Activated CD8-positive, alpha-beta T cell treated with anti-CD3 and anti-CD28 coated beads for 36 hours (primary cell): ENCODE results near the gene GOLT1A. TPM values are rescaled to one million over a fixed set of nuclear protein-coding genes. Genes with fewer than 3 reads are reported as not detected.

ENCODE experiments used
- ATAC-seq: fragments of 200-7000 bp; cut with Tn5 transposase; one replicate; pipeline ENCODE4 v1.10.0; 2021; ENCODE audit warnings: mild to moderate bottlenecking, moderate library complexity
- CTCF ChIA-PET: fragments of 350-600 bp; sonication (Branson Sonifier 250); formaldehyde crosslinking; loops from one replicate; lab custom pipeline; 2021; ENCODE audit warnings: antibody characterized with exemption; lab: Charles Lee
- POLR2A ChIA-PET: fragments of 350-600 bp; sonication (Branson Sonifier 250); formaldehyde crosslinking; loops from one replicate; lab custom pipeline; 2021; ENCODE audit warnings: antibody characterized with exemption; lab: Charles Lee
- DNase-seq: peaks from one replicate; pipeline ENCODE4 v3.0.0-alpha.2; 2020
- H3K27ac Mint-ChIP-seq: one replicate; pipeline ENCODE4 v1.8.0; 2021; ENCODE audit warnings: mild to moderate bottlenecking, mixed read lengths
- H3K27me3 Mint-ChIP-seq: one replicate; pipeline ENCODE4 v1.8.0; 2021; ENCODE audit warnings: mixed read lengths
- H3K36me3 Mint-ChIP-seq: one replicate; pipeline ENCODE4 v1.8.0; 2021; ENCODE audit warnings: low read depth, mixed read lengths
- H3K4me1 Mint-ChIP-seq: one replicate; pipeline ENCODE4 v1.8.0; 2021; ENCODE audit warnings: low read depth, mixed read lengths
- H3K4me3 Mint-ChIP-seq: one replicate; pipeline ENCODE4 v1.8.0; 2021; ENCODE audit warnings: mild to moderate bottlenecking, moderate library complexity, mixed read lengths
- H3K9me3 Mint-ChIP-seq: one replicate; pipeline ENCODE4 v1.8.0; 2021; ENCODE audit warnings: mixed read lengths
- intact Hi-C: fragments of 100-400 bp; cut with micrococcal nuclease; formaldehyde crosslinking; loops from one replicate; pipeline ENCODE4 v1.10.0; 2022
- total RNA-seq, 2 experiments: library from RNA; stranded (reverse); gene quantifications; one replicate each; pipeline ENCODE4 v1.2.3, GENCODE V29; 2021
- TF ChIP-seq, protein P1 (sequence below): fragments of 200-600 bp; IDR thresholded peaks from one replicate; pipeline ENCODE4 v1.8.0; 2022; ENCODE audit warnings: antibody characterized with exemption, mild to moderate bottlenecking

GOLT1A gene, protein sequence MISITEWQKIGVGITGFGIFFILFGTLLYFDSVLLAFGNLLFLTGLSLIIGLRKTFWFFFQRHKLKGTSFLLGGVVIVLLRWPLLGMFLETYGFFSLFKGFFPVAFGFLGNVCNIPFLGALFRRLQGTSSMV
- total RNA-seq, result not detected

GRCh38 chr1:204213668-204214662 lies at the start of gene GOLT1A:
TSS of gene GOLT1A (minus strand) at chr1:204213988. CDS start at chr1:204213906, 82 bp downstream.
- H3K4me3 Mint-ChIP-seq, result peak within 1 kb of the TSS; percentile 28
- ATAC-seq, result peak; percentile 86
- TF ChIP-seq, protein P1, sequence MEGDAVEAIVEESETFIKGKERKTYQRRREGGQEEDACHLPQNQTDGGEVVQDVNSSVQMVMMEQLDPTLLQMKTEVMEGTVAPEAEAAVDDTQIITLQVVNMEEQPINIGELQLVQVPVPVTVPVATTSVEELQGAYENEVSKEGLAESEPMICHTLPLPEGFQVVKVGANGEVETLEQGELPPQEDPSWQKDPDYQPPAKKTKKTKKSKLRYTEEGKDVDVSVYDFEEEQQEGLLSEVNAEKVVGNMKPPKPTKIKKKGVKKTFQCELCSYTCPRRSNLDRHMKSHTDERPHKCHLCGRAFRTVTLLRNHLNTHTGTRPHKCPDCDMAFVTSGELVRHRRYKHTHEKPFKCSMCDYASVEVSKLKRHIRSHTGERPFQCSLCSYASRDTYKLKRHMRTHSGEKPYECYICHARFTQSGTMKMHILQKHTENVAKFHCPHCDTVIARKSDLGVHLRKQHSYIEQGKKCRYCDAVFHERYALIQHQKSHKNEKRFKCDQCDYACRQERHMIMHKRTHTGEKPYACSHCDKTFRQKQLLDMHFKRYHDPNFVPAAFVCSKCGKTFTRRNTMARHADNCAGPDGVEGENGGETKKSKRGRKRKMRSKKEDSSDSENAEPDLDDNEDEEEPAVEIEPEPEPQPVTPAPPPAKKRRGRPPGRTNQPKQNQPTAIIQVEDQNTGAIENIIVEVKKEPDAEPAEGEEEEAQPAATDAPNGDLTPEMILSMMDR, result peak; percentile 62
- peak; percentile 67 for DNase-seq
- peaks cover 3% of the 10 kb centered on the region for H3K27me3 Mint-ChIP-seq
- ChIA-PET POLR2A (no interaction called here), CTCF (interaction anchor here (0.5 to 5.1 kb wide), 19 partner anchors 8 to 289 kb away, joined by 3 to 41 read pairs (median 5); partner anchors contain the start of gene PLEKHA6)
- H3K4me1 Mint-ChIP-seq, result peaks cover 13% of the 10 kb centered on the region
- no peak within 1 kb of the TSS for H3K27ac Mint-ChIP-seq
- no peaks in the 10 kb centered on the region for H3K36me3 Mint-ChIP-seq
- intact Hi-C loops, result no loop called here
- H3K9me3 Mint-ChIP-seq, result no peaks in the 10 kb centered on the region

DNA sequence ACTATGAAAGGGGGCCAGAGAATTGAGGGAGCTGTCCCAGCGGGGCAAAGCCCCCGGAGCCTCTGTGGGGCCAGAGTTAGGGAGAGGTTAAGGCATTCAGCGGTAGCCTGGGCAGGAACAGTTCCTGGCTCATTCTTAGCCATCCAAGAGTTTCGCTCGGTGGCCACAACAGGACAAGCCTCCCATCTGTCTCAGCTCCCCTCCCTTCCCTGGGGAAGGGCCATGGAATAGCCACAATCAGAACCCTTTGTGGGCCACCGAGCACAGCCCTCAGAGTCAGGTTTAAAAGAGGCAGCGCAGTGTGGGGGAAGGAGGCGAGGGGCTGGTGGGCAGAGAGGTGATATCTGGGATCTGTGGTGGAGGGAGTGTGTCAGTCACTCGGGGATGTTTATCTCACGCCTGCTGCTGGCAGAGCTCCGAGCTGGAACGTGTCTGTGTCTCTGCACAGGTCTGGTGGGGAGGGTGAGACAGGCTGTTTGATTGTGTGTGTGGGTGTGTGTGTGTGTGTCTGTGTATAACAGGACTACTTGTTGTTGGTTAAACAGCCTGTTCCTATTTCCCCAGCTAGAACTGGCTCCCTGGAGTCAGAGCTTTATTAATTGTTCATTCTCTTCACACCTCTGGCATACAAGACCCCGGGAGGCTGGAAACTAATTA lies 49.6 kb upstream of the GOLT1A start:
- H3K36me3 Mint-ChIP-seq, result no peaks in the 10 kb centered on the region
- H3K4me3 Mint-ChIP-seq, result no peak overlapping the region
- no peak overlapping the region for H3K27ac Mint-ChIP-seq
- H3K4me1 Mint-ChIP-seq, result no peaks in the 10 kb centered on the region
- ChIA-PET POLR2A (no interaction called here), CTCF (interaction anchor here (1.2 to 12.4 kb wide), 2 partner anchors 41 to 98 kb away, joined by 3 to 142 read pairs; partner anchors contain the start of gene PLEKHA6)
- DNase-seq, result no peak
- TF ChIP-seq, protein P1, result no peak
- intact Hi-C loops, result no loop called here
- no peaks in the 10 kb centered on the region for H3K27me3 Mint-ChIP-seq
- no peaks in the 10 kb centered on the region for H3K9me3 Mint-ChIP-seq
- no peak for ATAC-seq

DNA sequence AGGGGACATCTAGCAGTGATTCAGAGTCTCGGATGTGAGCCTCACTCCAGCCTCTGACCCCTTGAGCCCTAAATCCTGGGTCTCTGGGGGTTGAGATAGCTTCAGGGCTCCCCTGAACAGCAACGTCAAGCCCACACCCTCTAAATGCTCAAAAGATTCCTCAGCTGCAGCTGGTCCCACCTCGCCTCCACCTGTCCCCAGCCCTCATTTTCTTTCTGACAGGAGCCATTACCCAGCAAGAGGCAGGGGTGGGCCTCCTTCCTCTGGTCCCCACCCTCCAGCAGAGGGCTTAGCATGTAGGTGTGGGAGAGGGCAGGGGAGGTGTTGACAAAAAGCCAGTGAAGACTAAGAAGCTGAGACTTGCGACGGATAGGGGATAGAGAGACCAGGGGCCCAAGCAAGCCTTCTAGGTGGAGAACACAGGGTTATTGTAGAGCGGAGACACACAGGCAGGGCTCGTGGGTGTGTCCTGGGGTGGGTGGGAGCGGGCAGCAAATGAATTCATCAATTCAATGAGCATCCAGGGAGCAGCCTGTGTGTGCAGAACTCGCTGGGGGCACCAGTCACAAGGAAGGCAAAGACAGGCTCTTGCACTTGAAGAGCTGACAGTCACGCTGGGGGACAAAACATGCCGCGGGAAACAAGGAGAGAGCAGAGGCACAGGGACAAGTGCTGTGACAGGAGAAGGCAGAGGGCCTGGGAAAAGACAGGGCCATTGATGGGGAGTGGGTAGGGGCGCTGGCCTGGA lies 48.9 kb upstream of the GOLT1A start:
- H3K9me3 Mint-ChIP-seq, result no peaks in the 10 kb centered on the region
- intact Hi-C loops, result no loop called here
- TF ChIP-seq, protein P1, result no peak
- no peak for ATAC-seq
- no peaks in the 10 kb centered on the region for H3K27me3 Mint-ChIP-seq
- DNase-seq, result no peak
- no peak overlapping the region for H3K4me3 Mint-ChIP-seq
- H3K27ac Mint-ChIP-seq, result no peak overlapping the region
- H3K36me3 Mint-ChIP-seq, result no peaks in the 10 kb centered on the region
- no peaks in the 10 kb centered on the region for H3K4me1 Mint-ChIP-seq
- ChIA-PET CTCF (interaction anchor here (1.1 to 12.4 kb wide), 3 partner anchors 12 to 99 kb away, joined by 3 to 142 read pairs (median 3); partner anchors contain the start of gene PLEKHA6), POLR2A (no interaction called here)

DNA sequence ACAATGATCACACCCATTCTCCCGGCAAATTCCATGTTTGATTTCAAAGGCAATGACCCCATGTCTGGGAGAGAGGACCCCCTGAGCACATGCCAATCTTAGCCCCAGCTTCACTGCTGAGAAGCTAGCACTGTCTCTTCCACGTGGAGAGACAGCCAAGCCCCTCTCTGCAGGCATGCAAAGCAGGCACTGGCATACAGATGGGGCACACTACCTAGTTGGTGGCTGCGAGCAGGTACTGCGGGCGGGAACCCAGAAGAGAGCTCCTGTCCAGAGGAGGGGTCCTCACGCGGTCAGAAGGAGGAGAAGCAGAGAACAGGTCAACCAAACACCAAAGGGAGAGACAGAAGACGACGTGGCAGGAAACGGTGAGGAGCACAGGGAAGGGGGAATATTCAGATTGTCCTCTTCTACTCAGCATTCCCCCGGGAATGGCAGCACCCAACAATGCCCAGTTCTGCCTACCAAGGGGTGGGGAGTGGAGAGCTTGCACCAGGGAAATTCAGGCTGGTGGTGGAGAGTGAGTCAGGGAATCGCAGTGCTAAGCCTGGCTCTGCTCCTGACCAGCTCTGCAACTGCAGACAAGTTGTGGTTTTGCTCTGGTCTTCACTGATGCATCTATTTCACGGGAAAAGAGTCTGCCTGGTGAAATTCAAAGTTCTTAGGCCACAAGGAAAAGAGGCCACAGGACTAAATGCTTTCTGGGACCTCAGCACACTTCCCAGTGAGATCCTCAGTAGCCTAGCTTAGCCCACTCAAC lies 48.1 kb upstream of the GOLT1A start:
- H3K27ac Mint-ChIP-seq, result no peak overlapping the region
- no peaks in the 10 kb centered on the region for H3K27me3 Mint-ChIP-seq
- DNase-seq (no peak), ATAC-seq (no peak)
- H3K4me1 Mint-ChIP-seq, result no peaks in the 10 kb centered on the region
- TF ChIP-seq, protein P1, result no peak
- no peaks in the 10 kb centered on the region for H3K9me3 Mint-ChIP-seq
- ChIA-PET CTCF (interaction anchor here (0.8 to 12.4 kb wide), 3 partner anchors 13 to 99 kb away, joined by 3 to 142 read pairs (median 3); partner anchors contain the start of gene PLEKHA6), POLR2A (interaction anchor here (0.5 to 0.7 kb wide), 2 partner anchors 157 to 253 kb away, joined by 3 to 5 read pairs; no protein-coding TSS in a partner anchor)
- no peak overlapping the region for H3K4me3 Mint-ChIP-seq
- H3K36me3 Mint-ChIP-seq, result no peaks in the 10 kb centered on the region
- intact Hi-C loops, result no loop called here
